ENCODE measurements around the gene KMT2C. TPM values are rescaled to one million over a fixed set of nuclear protein-coding genes. Genes with fewer than 3 reads are reported as not detected.

The KMT2C gene
- total RNA-seq, 1 experiment from 2014 or later: 45.4 TPM

GRCh38 chr7:152180587-152180986, 255.2 kb downstream of the KMT2C start:
- no peak for TF ChIP-seq ERG (CRISPR knock-in tag; IDR thresholded peaks at IDR 0.05)
- no peak for TF ChIP-seq E2F1 (CRISPR knock-in tag; IDR thresholded peaks at IDR 0.05)
- no peak for TF ChIP-seq E2F5 (CRISPR knock-in tag; IDR thresholded peaks at IDR 0.05)
- no peak for TF ChIP-seq KAT7 (CRISPR knock-in tag; IDR thresholded peaks at IDR 0.05; ENCODE audit: borderline replicate concordance)
- no peak for TF ChIP-seq ZNF281 (CRISPR knock-in tag; IDR thresholded peaks at IDR 0.05)
- TF ChIP-seq ELF4 (CRISPR knock-in tag; IDR thresholded peaks at IDR 0.05; ENCODE audit: low read depth): no peak
- TF ChIP-seq MLX (CRISPR knock-in tag; IDR thresholded peaks at IDR 0.05): no peak
- TF ChIP-seq CDX4 (CRISPR knock-in tag; IDR thresholded peaks at IDR 0.05; ENCODE audit: borderline replicate concordance): no peak
- no peak for TF ChIP-seq JAZF1 (CRISPR knock-in tag; IDR thresholded peaks at IDR 0.05)
- no peak for TF ChIP-seq ZSCAN18 (CRISPR knock-in tag; IDR thresholded peaks at IDR 0.05)
- no peak for TF ChIP-seq ZBTB21 (CRISPR knock-in tag; IDR thresholded peaks at IDR 0.05; ENCODE audit: borderline replicate concordance)
- no peak for TF ChIP-seq ZNF512 (CRISPR knock-in tag; IDR thresholded peaks at IDR 0.05; ENCODE audit: borderline replicate concordance)
- TF ChIP-seq NFYB (CRISPR knock-in tag; conservative IDR thresholded peaks at IDR 0.05; ENCODE audit: low read depth): no peak
- no peak for TF ChIP-seq AR (CRISPR knock-in tag; IDR thresholded peaks at IDR 0.05)
- TF ChIP-seq FOXP4 (CRISPR knock-in tag; IDR thresholded peaks at IDR 0.05): no peak
- no peak for TF ChIP-seq HMGXB4 (CRISPR knock-in tag; IDR thresholded peaks at IDR 0.05)
- no peak for TF ChIP-seq NFE2L1 (CRISPR knock-in tag; IDR thresholded peaks at IDR 0.05)
- no peak for TF ChIP-seq SOX15 (CRISPR knock-in tag; IDR thresholded peaks at IDR 0.05)
- no peak for TF ChIP-seq ZNF263 (CRISPR knock-in tag; IDR thresholded peaks at IDR 0.05; ENCODE audit: low read depth)
- Mint-ChIP-seq H3K27ac (no peak overlapping the region), H3K9me3 (no peaks in the 10 kb centered on the region), H3K4me3 (no peak overlapping the region), H3K27me3 (ENCODE audit: low read depth) (no peaks in the 10 kb centered on the region), H3K4me1 (no peaks in the 10 kb centered on the region), H3K36me3 (peaks cover 56% of the 10 kb centered on the region)
- ATAC-seq (no peak), DNase-seq (ENCODE audit: low spot score) (no peak)
- ChIA-PET POLR2A (no interaction called here), CTCF (no interaction called here)
